GM21360 (cell line): ENCODE data around the gene TREH.
"Not testable (repeated sequence)": the region's sequence is repeated elsewhere in the genome, so short reads cannot be mapped to it uniquely, and the experiment has no call there.

Experiments used
- ATAC-seq: cut with Tn5 transposase; IDR thresholded peaks from one replicate; pipeline ENCODE4 v1.9.1; 2021; ENCODE audit warnings: mild to moderate bottlenecking, moderate library complexity; ENCODE audit not compliant: unreplicated experiment

TREH gene

DNA sequence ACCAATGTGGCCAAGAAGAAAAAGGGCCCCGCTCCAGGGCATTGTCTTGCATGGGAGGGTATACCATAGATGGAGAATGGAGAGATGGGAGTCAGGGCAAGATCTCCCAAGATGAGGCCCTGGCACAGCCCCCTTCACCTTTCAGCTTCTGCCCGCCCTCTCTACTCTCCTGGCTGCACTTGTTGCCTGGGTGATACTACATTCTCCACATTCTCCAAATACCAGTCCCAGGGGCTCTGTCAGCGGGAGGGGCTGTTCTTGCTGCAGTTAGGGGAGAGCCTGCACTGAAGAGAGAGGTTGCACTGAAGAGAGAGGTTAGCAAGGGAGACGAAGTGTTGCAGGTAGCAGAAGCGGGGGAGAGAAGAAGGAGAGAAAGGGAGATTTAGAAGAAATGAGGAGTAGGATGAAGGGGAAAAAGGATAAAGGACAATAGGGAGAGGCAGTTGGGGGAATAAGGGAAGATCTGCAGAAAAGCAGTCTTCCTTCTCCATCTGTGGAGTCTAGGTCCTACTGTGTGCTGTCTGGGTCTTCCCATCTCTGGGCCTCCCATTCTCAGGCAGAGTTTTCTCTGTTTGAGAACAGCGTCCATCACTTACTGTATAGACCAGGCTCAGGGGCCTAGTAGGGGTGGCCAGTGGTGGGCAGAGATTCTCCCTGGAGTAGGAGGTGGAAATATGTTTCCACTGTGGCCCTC, 64.0 kb downstream of the TREH start:
- no peak for ATAC-seq

DNA sequence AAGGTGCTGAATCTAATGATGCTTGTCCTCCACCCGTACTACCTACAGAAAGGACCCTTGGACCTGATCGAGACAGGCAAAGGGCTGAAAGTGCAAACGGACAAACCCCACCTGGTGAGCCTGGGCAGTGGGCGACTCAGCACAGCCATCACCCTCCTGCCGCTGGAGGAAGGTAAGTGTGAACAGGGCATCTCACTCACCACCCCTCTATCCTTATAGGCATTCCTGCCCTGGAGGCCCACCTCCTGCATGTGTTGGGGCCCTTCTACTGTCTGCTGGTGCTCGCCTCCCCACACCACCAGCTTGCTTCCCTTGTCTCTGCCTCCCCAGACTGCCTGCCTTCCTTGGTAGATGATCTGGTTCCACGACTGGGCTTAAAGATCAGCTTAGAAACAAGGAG, 64.9 kb downstream of the TREH start:
- ATAC-seq: no peak

DNA sequence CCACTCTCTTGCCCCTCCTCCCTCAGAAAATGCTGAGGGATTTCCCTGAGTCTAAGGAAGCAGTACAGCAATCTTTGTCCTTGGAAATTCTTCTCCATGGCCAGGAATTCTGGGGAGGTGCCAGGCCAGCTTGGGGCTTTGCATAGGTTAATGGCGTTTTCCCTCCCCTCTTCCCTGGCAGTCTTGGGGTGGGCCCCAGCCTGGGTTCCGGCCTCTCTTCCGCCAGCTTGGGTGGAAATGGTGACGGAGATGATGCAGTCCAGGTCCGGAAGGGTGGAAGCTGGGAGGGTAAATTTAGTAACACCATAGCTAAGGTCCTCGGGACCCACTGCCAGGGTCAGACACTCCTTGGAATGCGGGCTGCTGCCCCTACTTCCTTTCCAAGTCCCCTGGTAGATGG, 67.1 kb downstream of the TREH start:
- ATAC-seq: no peak

DNA sequence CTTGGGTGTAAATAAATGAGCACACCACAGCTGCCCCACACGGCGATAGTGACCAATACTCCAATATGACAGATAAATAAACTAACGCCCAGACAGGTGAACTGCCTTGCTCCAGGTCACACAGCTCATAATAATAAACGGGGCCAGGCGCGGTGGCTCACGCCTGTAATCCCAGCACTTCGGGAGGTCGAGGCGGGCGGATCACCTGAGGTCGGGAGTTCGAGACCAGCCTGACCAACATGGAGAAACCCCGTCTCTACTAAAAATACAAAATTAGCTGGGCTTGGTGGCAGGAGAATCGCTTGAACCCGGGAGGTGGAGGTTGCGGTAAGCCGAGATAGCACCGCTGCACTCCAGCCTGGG, 68.0 kb downstream of the TREH start:
- not testable (repeated sequence) for ATAC-seq

DNA sequence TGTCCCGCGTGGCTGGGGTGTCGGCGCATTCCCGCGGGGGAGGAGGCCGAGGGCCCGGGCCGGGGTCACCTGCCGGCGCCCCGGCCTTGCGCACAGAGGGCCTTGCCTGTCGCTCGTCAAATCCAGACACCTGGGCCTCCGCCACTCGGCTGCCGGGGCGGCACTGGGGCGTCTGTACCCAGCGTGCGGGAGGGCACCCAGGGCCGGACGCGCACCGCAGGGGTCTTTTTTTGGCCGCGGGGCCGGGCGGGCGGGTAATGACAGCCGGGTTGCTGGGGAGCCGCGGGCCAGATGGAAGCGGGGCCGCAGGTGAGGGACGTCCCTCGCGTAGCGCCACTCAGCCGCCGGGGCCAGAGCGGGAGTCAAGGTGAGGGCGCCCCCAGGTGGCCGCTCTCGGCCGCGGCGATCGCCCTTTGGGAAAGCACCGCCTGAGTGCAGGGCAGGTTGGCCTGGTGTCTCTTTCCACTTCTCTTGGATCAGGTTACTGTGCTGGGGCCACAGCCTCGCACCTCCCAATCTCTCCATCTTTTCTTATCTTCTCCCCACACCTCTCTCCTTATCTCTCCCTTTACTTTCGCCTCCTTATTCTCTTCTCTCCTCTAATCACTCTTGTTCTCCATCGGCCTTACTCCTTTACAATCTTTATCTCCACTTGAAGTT, 68.5 kb downstream of the TREH start:
- ATAC-seq: no peak

DNA sequence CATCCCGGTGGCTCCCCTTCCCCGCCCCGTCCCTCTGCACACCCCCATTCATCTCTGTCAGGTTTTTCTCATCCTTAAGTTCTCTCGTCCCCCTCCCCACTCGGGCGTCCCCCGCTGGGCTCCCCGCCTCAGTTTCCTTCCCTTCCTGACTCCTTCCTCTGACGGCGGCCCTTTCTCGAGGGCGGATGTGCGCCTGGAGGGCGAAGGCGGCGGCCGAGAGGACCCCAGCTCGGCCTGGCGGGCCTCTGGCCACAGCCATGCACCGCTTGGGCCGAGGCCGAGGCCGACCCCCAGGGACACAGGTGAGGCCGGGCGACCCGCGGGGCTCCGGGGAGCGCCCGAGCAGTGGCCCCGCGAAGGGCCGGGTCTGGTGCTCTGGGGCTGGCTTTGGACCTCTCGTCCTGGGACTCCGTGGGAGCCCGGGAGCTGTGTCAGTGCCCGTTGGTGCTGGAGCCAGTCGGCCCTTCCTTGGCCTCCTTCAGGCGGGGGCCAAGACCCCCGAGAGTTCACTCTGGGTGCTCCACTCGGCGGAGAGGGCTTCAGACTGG, 69.2 kb downstream of the TREH start:
- ATAC-seq: no peak

DNA sequence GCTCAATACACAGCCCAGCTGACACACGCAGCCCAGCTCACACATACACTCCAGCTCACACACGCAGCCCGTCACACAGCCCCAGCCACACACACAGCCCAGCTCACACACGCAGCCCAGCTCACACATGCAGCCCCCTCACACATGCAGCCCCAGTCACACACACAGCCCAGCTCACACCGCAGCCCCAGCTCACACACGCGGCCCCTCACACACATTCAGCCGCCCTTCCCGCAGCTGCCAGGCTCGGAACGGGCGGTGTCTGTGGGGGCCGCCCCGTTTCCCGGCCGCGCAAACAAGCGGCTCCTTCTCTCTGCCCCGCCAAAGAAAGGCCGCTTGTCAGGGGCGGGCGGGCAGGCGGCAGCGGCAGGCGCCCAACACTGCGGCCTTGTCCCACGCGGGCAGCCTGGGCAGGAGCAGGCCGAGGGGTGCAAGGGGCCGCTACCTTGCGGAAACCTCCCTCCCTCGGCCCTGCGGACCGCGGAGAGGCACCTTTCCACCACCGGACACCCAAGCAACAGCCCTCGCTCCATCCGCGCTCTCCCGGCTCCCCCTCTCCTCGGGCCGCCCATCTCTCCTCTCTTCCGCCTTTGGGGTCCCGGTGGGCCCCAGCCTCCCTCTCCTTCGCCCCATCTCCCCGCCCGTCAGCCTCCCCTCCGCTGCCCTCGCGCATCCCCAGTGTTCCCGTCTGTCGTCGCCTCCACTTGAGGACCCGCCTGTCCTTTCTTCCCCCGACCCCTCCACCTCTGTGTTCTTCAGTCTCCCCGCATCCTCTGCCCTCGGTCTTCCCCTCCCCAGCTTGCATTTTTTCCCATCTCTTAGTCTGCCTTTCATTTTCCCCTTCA, 69.8 kb downstream of the TREH start:
- no peak for ATAC-seq

DNA sequence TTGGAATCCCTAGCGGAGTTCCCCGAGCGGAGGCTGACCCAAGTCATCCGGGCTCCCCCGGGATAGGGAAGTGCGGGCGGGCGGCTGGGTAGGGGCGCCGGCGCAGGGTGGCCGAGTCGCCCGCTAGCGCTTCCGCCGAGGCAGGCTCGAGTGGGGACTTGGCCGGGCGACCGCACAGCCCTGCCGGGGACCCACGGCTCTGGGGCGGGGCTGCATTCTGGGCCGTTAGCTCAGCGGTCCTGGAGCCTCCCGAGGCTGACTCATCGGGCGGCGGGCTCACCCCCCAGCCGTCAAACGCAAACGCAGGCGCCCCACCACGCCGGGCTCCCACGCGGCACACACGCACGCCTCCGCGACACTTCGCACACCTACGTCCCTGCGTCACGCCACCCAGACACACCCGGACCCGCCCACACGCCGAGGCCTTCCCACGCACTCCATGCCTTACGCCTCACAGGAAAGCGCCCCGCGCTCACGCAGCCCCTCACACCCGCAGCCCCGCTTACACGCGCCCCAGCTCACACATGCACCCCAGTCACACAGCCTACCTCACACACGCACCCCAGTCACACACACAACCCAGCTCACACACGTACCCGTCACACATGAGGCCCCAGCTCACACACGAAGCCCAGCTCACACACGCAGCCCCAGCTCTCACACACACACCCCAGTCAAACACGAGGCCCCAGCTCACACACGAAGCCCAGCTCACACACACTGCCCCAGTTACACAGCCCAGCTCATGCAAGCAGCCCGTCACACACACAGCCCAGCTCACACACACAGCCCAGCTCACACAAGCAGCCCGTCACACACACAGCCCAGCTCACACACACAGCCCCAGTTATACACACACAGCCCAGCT, 70.9 kb downstream of the TREH start:
- ATAC-seq: no peak

DNA sequence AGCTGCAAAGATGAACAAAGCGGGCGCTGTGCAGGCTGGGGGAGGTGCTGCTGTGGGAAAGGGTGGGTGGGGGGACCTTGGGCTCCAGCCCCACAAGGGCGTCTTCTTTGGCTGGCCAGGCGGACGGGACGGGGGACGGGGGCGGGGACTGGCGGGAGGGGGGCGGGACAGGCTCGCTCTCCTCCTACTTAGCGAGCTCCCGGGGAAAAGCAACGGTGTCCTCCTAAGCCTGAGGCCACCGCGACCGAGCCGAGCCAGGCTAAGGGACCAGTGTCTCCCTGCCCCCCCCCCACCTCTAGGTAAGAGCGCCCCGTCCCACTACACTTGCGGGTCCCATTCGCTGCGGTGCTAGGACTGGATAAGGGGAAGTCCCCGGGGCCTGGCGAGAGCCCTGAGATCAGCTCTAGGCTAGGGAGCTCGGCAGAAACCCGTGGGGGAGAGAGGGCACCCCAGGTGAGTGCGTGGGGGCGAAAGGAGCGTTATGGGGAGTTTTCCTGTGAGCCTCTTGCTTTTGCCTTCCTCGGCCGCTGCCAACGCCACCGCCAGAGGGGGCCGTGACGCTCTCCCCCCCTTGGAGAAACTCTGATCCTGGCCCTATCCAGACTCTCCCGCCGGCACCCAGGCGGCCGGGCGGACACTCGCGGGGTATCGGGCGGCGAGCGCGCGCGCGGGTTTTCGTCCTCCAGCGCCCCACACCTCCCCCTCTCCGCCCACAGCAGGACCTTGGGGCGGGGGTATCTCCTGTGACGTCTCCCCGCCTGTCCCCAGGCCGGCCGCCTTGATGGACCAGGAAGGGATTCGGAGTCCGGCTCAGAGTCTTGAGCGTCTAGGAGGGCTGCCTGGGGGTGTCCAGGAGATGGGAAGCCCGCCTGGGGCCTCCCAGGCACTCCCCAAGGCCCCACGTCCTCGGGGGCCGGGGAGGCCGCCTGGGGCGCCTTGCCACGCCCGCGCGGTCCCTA, 71.8 kb downstream of the TREH start, which contains the start of gene PHLDB1:
TSS of gene PHLDB1 (plus strand) at position 215 of the 959 bp plus-strand sequence. CDS start 6,222 bp downstream, outside the sequence.
- no peak for ATAC-seq
